HCT116 (cell line): ENCODE results near the gene GON4L. TPM values are rescaled to one million over a fixed set of nuclear protein-coding genes. Genes with fewer than 3 reads are reported as not detected.

Source experiments
- ATAC-seq: fragments of 200-7000 bp; cut with Tn5 transposase; 2 replicates; pipeline ENCODE4 v1.9.1; 2020; ENCODE audit warnings: mild to moderate bottlenecking, moderate library complexity
- BruUV-seq: library from RNA; stranded (reverse); fragments of 400-500 nt; replicated peaks from 2 replicates; lab custom pipeline; 2021; lab: Mats Ljungman, UMichigan
- CTCF ChIA-PET: fragments of 300-600 bp; sonication (Branson Sonifier 250); formaldehyde crosslinking; loops from one replicate; lab custom pipeline; 2021; ENCODE audit warnings: antibody characterized with exemption; lab: Charles Lee
- POLR2A ChIA-PET: fragments of 300-600, 350-600 bp; sonication (Branson Sonifier 250); formaldehyde crosslinking; loops from one replicate; lab custom pipeline; 2021; ENCODE audit warnings: antibody characterized with exemption; lab: Charles Lee
- RAD21 ChIA-PET, 2 experiments: fragments of 300-600 bp; sonication (Branson Sonifier 250); formaldehyde crosslinking; loops; one replicate each; lab custom pipeline; 2023; ENCODE audit warnings: low total read pairs in 2 of 2; ENCODE audit not compliant: uncharacterized antibody in 2 of 2, unreplicated experiment in 2 of 2, low non-redundant PET in 1 of 2; lab: Charles Lee
- DNase-seq: peaks from one replicate; pipeline ENCODE4 v3.0.0-alpha.2; 2010; ENCODE audit warnings: low read depth, low spot score
- H2AFZ ChIP-seq: fragments of 200-600 bp; shearing (Covaris generic), sonication (generic); 2 replicates; pipeline ENCODE4 v1.6.1; 2017; ENCODE audit warnings: low read depth, mixed run types, mixed read lengths, antibody characterized with exemption, low read length; ENCODE audit not compliant: poor library complexity, severe bottlenecking
- H3K27ac ChIP-seq: 2 replicates; pipeline ENCODE4 v1.5.1; 2012; ENCODE audit warnings: low read depth, low read length
- H3K27me3 ChIP-seq: fragments of 200-600 bp; sonication (generic); 2 replicates; pipeline ENCODE4 v1.6.1; 2016; ENCODE audit warnings: mixed run types, low read length, mixed read lengths; ENCODE audit not compliant: insufficient read depth
- H3K36me3 ChIP-seq, 2 experiments: fragments of 200-500 bp in 1 of 2; fragments of 200-600 bp in 1 of 2; sonication (Bioruptor generic) in 1 of 2; sonication (generic) in 1 of 2; 2 replicates each; pipeline versions ENCODE4 v1.5.1 to v1.6.1; 2014 to 2016; ENCODE audit warnings: low read length in 2 of 2, inconsistent platforms in 1 of 2, mixed read lengths in 1 of 2, mixed run types in 1 of 2; ENCODE audit not compliant: insufficient read depth in 2 of 2, control insufficient read depth in 1 of 2
- H3K4me1 ChIP-seq, 2 experiments: fragments of 200-600 bp in 1 of 2; sonication (generic) in 1 of 2; 2 replicates each; pipeline versions ENCODE4 v1.5.1 to v1.6.1; 2012 to 2017; ENCODE audit warnings: low read length in 2 of 2, inconsistent platforms in 1 of 2, mild to moderate bottlenecking in 1 of 2, mixed read lengths in 1 of 2, mixed run types in 1 of 2, moderate library complexity in 1 of 2; ENCODE audit not compliant: insufficient read depth in 2 of 2, control insufficient read depth in 1 of 2
- H3K4me2 ChIP-seq: fragments of 200-600 bp; sonication (generic); 2 replicates; pipeline ENCODE4 v1.6.1; 2017; ENCODE audit warnings: mixed run types, low read length, mixed read lengths
- H3K4me3 ChIP-seq, 2 experiments: fragments of 200-600 bp in 1 of 2; sonication (generic) in 1 of 2; replicated peaks in 1 of 2; 2 replicates each; pipeline ENCODE4 v1.5.1; 2011 to 2016; ENCODE audit warnings: low read length in 2 of 2, control low read depth in 1 of 2, low read depth in 1 of 2, mild to moderate bottlenecking in 1 of 2, mixed read lengths in 1 of 2, mixed run types in 1 of 2
- H3K79me2 ChIP-seq: fragments of 200-600 bp; sonication (generic); 2 replicates; pipeline ENCODE4 v1.6.1; 2017; ENCODE audit warnings: mild to moderate bottlenecking, mixed run types, low read length, moderate library complexity, mixed read lengths; ENCODE audit not compliant: insufficient read depth
- H3K9ac ChIP-seq: fragments of 200-600 bp; sonication (generic); 2 replicates; pipeline ENCODE4 v1.6.1; 2016; ENCODE audit warnings: low read length, mixed read lengths
- H3K9me2 ChIP-seq: fragments of 200-600 bp; sonication (generic), shearing (Covaris generic); 2 replicates; pipeline ENCODE4 v1.6.1; 2017; ENCODE audit warnings: mixed run types, mild to moderate bottlenecking, moderate library complexity; ENCODE audit not compliant: insufficient read depth
- H3K9me3 ChIP-seq, 2 experiments: fragments of 200-500 bp in 1 of 2; fragments of 200-600 bp in 1 of 2; sonication (Bioruptor generic) in 1 of 2; sonication (generic) in 1 of 2; 2 replicates each; pipeline ENCODE4 v1.6.1; 2014 to 2017; ENCODE audit warnings: low read length in 2 of 2, mixed read lengths in 2 of 2, inconsistent platforms in 1 of 2, low read depth in 1 of 2, mild to moderate bottlenecking in 1 of 2, mixed run types in 1 of 2, moderate library complexity in 1 of 2; ENCODE audit not compliant: control insufficient read depth in 1 of 2, insufficient read depth in 1 of 2
- H4K20me1 ChIP-seq: fragments of 200-600 bp; sonication (generic), shearing (Covaris generic); 2 replicates; pipeline ENCODE4 v1.6.1; 2017; ENCODE audit warnings: mixed run types, mild to moderate bottlenecking, moderate library complexity; ENCODE audit not compliant: insufficient read depth
- ATF3 ChIP-seq: IDR thresholded peaks from 2 replicates; pipeline ENCODE4 v1.6.1; 2012
- CBX3 ChIP-seq: IDR thresholded peaks from 2 replicates; pipeline ENCODE4 v1.6.1; 2012; ENCODE audit warnings: low read depth
- CEBPB ChIP-seq: IDR thresholded peaks from 2 replicates; pipeline ENCODE4 v1.6.1; 2012; ENCODE audit warnings: low read depth
- CTCF ChIP-seq, 3 experiments: fragments of 200-600 bp in 1 of 3; sonication (generic) in 1 of 3; IDR thresholded peaks in 2 of 3; conservative IDR thresholded peaks in 1 of 3; 2 replicates each; pipeline ENCODE4 v1.5.1; 2012 to 2017; ENCODE audit warnings: low read depth in 2 of 3, low read length in 2 of 3, antibody characterized with exemption in 1 of 3, borderline replicate concordance in 1 of 3, control low read depth in 1 of 3, mild to moderate bottlenecking in 1 of 3, mixed read lengths in 1 of 3, mixed run types in 1 of 3, moderate library complexity in 1 of 3; ENCODE audit not compliant: insufficient read depth in 1 of 3
- ELF1 ChIP-seq: IDR thresholded peaks from 2 replicates; pipeline ENCODE4 v1.6.1; 2012; ENCODE audit warnings: low read depth, borderline replicate concordance
- EZH2 ChIP-seq: fragments of 200-600 bp; sonication (generic); IDR thresholded peaks from 2 replicates; pipeline ENCODE4 v1.6.1; 2017; ENCODE audit warnings: antibody characterized with exemption, mixed run types
- FOSL1 ChIP-seq: IDR thresholded peaks from 2 replicates; pipeline ENCODE4 v1.6.1; 2012; ENCODE audit warnings: low read depth
- MAX ChIP-seq: IDR thresholded peaks from 2 replicates; pipeline ENCODE4 v1.6.1; 2012
- POLR2A ChIP-seq: IDR thresholded peaks from 2 replicates; pipeline ENCODE4 v1.7.0; 2011; ENCODE audit warnings: borderline replicate concordance; ENCODE audit not compliant: insufficient read depth, insufficient read length; ENCODE audit errors: extremely low read depth
- POLR2AphosphoS5 ChIP-seq: IDR thresholded peaks from 2 replicates; pipeline ENCODE4 v1.6.1; 2011; ENCODE audit warnings: mild to moderate bottlenecking, low read depth, low read length, moderate library complexity
- REST ChIP-seq: IDR thresholded peaks from 2 replicates; pipeline ENCODE4 v1.6.1; 2012; ENCODE audit warnings: low read depth
- SP1 ChIP-seq: IDR thresholded peaks from 2 replicates; pipeline ENCODE4 v1.6.1; 2012; ENCODE audit warnings: low read depth
- intact Hi-C: fragments of 100-400 bp; cut with micrococcal nuclease; formaldehyde crosslinking; loops from 2 replicates; pipeline ENCODE4 v1.10.0; 2022
- total RNA-seq: library from RNA; stranded (reverse); gene quantifications from one replicate; pipeline ENCODE4 v1.2.1, GENCODE V29; 2021; ENCODE audit not compliant: unreplicated experiment

GON4L gene
- total RNA-seq, 1 experiment from 2014 or later: 40.8 TPM

GRCh38 chr1:155794605-155795245, 62.3 kb downstream of the GON4L start:
- TF ChIP-seq CEBPB (no peak), SP1 (no peak), CTCF (IDR thresholded peaks at IDR 0.05 in 2 of 3, conservative IDR thresholded peaks at IDR 0.05 in 1 of 3; ENCODE audit: borderline replicate concordance in 1 of 3, insufficient read depth in 1 of 3, low read depth in 2 of 3, low read length in 2 of 3) (no peak), EZH2 (no peak), MAX (no peak), REST (no peak), CBX3 (no peak), ELF1 (no peak), POLR2AphosphoS5 (no peak), POLR2A (no peak), FOSL1 (no peak), ATF3 (no peak)
- H3K9me2 ChIP-seq: no peaks in the 10 kb centered on the region
- no peak overlapping the region for H3K27ac ChIP-seq
- RAD21 ChIA-PET: no interaction called here
- no TSS peak for BruUV-seq
- H3K9me3 ChIP-seq: no peaks in the 10 kb centered on the region
- H2AFZ ChIP-seq: no peak overlapping the region
- POLR2A ChIA-PET: no interaction called here
- intact Hi-C loops: no loop called here
- no peaks in the 10 kb centered on the region for H3K4me1 ChIP-seq
- H4K20me1 ChIP-seq: no peaks in the 10 kb centered on the region; the same call in 1 of the 2 replicates
- no peak overlapping the region for H3K9ac ChIP-seq
- ATAC-seq (no peak), DNase-seq (no peak)
- no peaks in the 10 kb centered on the region for H3K79me2 ChIP-seq
- peaks cover 7 to 9% of the 10 kb centered on the region in 2 experiments for H3K36me3 ChIP-seq
- no peak overlapping the region for H3K4me3 ChIP-seq
- CTCF ChIA-PET: no interaction called here
- H3K27me3 ChIP-seq: no peaks in the 10 kb centered on the region
- no peak overlapping the region for H3K4me2 ChIP-seq
